ENCODE data around the gene GREM1.

Gene GREM1

GRCh38 chr15:32694222-32694983, 23.4 kb upstream of the GREM1 start:
- DNase-seq (ENCODE audit: low read depth) = no peak

GRCh38 chr15:32698773-32699390, 18.9 kb upstream of the GREM1 start:
- DNase-seq (ENCODE audit: low read depth) = no peak

GRCh38 chr15:32700501-32701150, 17.2 kb upstream of the GREM1 start:
- DNase-seq (ENCODE audit: low read depth) = no peak

GRCh38 chr15:32701863-32702262, 15.9 kb upstream of the GREM1 start:
- no peak for DNase-seq (ENCODE audit: low read depth)

GRCh38 chr15:32704395-32704981, 13.3 kb upstream of the GREM1 start:
- no peak for DNase-seq (ENCODE audit: low read depth)

GRCh38 chr15:32705446-32705845, 12.4 kb upstream of the GREM1 start:
- no peak for DNase-seq (ENCODE audit: low read depth)

- no peak for DNase-seq (ENCODE audit: low read depth)
These were observed 11.1 kb upstream of the GREM1 start for GRCh38 chr15:32706704-32707103.

- no peak for DNase-seq (ENCODE audit: low read depth)
These were observed 10.4 kb upstream of the GREM1 start for GRCh38 chr15:32707436-32707835.

- no peak for DNase-seq (ENCODE audit: low read depth)
These were observed 8.3 kb upstream of the GREM1 start for GRCh38 chr15:32709295-32710033.

GRCh38 chr15:32715276-32715675, 2.5 kb upstream of the GREM1 start:
- DNase-seq (ENCODE audit: low read depth) = no peak

- no peak for DNase-seq (ENCODE audit: low read depth)
These were observed 1.4 kb upstream of the GREM1 start for GRCh38 chr15:32716216-32716914.

- no peak for DNase-seq (ENCODE audit: low read depth)
These were observed 834 bp upstream of the GREM1 start for GRCh38 chr15:32716915-32717425.

GRCh38 chr15:32718227-32718820, 520 bp downstream of the GREM1 start:
- DNase-seq (ENCODE audit: low read depth) = no peak

GRCh38 chr15:32718821-32719716, 1.3 kb downstream of the GREM1 start:
- DNase-seq (ENCODE audit: low read depth) = no peak

GRCh38 chr15:32721596-32721995, 3.8 kb downstream of the GREM1 start:
- DNase-seq (ENCODE audit: low read depth) = no peak

GRCh38 chr15:32722136-32722535, 4.3 kb downstream of the GREM1 start:
- DNase-seq (ENCODE audit: low read depth) = no peak

- DNase-seq (ENCODE audit: low read depth) = no peak
These were observed 5.6 kb downstream of the GREM1 start for GRCh38 chr15:32723171-32723948.

GRCh38 chr15:32729700-32730395, 12.0 kb downstream of the GREM1 start:
- DNase-seq (ENCODE audit: low read depth) = no peak
